DOHH2 (cell line): ENCODE measurements around the gene HLCS.

ENCODE experiments used
- EZH2phosphoT487 ChIP-seq: fragments of 200-600 bp; sonication (generic); IDR thresholded peaks from 2 replicates; pipeline ENCODE4 v1.6.1; 2017; ENCODE audit warnings: borderline replicate concordance, mild to moderate bottlenecking, antibody characterized with exemption, low read length, moderate library complexity, mixed read lengths
- TF ChIP-seq, protein P1 (sequence below): fragments of 200-600 bp; sonication (generic); IDR thresholded peaks from one replicate; pipeline ENCODE4 v1.5.1; 2014; ENCODE audit warnings: antibody characterized with exemption, mild to moderate bottlenecking, low read depth, low read length; ENCODE audit not compliant: poor library complexity, severe bottlenecking

DNA sequence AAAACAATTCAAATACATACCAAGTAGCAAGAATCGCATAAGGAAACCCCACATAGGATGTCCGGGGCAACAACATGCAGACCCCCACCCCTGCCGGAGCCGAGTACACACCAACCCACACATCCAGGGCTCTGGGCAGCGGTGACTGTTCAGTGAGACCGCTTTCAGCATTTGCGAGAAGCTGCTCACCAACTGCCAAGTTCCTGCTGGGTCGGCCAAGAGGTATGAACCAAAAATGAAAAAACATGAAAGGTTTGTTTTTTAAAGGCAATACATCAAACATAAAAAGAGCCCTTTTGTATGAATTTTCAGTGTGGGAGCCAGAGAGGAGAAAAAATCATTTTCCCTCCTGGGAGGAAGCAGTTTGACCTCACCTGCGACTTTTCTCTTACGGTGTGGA is 175.3 kb downstream of the HLCS start:
- TF ChIP-seq, protein P1, sequence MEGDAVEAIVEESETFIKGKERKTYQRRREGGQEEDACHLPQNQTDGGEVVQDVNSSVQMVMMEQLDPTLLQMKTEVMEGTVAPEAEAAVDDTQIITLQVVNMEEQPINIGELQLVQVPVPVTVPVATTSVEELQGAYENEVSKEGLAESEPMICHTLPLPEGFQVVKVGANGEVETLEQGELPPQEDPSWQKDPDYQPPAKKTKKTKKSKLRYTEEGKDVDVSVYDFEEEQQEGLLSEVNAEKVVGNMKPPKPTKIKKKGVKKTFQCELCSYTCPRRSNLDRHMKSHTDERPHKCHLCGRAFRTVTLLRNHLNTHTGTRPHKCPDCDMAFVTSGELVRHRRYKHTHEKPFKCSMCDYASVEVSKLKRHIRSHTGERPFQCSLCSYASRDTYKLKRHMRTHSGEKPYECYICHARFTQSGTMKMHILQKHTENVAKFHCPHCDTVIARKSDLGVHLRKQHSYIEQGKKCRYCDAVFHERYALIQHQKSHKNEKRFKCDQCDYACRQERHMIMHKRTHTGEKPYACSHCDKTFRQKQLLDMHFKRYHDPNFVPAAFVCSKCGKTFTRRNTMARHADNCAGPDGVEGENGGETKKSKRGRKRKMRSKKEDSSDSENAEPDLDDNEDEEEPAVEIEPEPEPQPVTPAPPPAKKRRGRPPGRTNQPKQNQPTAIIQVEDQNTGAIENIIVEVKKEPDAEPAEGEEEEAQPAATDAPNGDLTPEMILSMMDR: no peak
- no peak for TF ChIP-seq EZH2phosphoT487
